ENCODE results near the gene PDXK.

Gene PDXK

GRCh38 chr21:43739621-43740435 is 20.9 kb downstream of the PDXK start:
- FAIRE-seq = no peak
- TF ChIP-seq CTCF (IDR thresholded peaks at IDR 0.05; ENCODE audit: insufficient read depth, missing control alignments) = no peak
- no peak for DNase-seq (ENCODE audit: insufficient read length, low spot score)

GRCh38 chr21:43740497-43741156 is 21.7 kb downstream of the PDXK start:
- DNase-seq (ENCODE audit: insufficient read length, low spot score) = no peak
- TF ChIP-seq CTCF (IDR thresholded peaks at IDR 0.05; ENCODE audit: insufficient read depth, missing control alignments) = no peak
- no peak for FAIRE-seq

GRCh38 chr21:43741423-43742096 is 22.6 kb downstream of the PDXK start:
- TF ChIP-seq CTCF (IDR thresholded peaks at IDR 0.05; ENCODE audit: insufficient read depth, missing control alignments) = no peak
- FAIRE-seq (no peak), DNase-seq (ENCODE audit: insufficient read length, low spot score) (no peak)

GRCh38 chr21:43743947-43744346 is 25.0 kb downstream of the PDXK start:
- DNase-seq (ENCODE audit: insufficient read length, low spot score) (no peak), FAIRE-seq (no peak)
- TF ChIP-seq CTCF (IDR thresholded peaks at IDR 0.05; ENCODE audit: insufficient read depth, missing control alignments) = no peak

GRCh38 chr21:43744725-43745124 is 25.8 kb downstream of the PDXK start:
- no peak for DNase-seq (ENCODE audit: insufficient read length, low spot score)
- FAIRE-seq = no peak
- TF ChIP-seq CTCF (IDR thresholded peaks at IDR 0.05; ENCODE audit: insufficient read depth, missing control alignments) = no peak

GRCh38 chr21:43745772-43746517 is 27.0 kb downstream of the PDXK start:
- TF ChIP-seq CTCF (IDR thresholded peaks at IDR 0.05; ENCODE audit: insufficient read depth, missing control alignments) = no peak
- FAIRE-seq (no peak), DNase-seq (ENCODE audit: insufficient read length, low spot score) (no peak)
